AG09309 (cell line): ENCODE measurements around the gene COPS8.

ENCODE experiments used
- DNase-seq: peaks from one replicate; pipeline ENCODE4 v3.0.0-alpha.2; 2010; ENCODE audit warnings: low read depth
- H3K4me3 ChIP-seq: 2 replicates; pipeline ENCODE4 v1.5.1; 2011; ENCODE audit warnings: mild to moderate bottlenecking, low read depth, low read length, moderate library complexity; ENCODE audit not compliant: control insufficient read depth
- TF ChIP-seq, protein P1 (sequence below): IDR thresholded peaks from 2 replicates; pipeline ENCODE4 v1.5.1; 2011; ENCODE audit warnings: mild to moderate bottlenecking, low read depth, low read length, inconsistent platforms; ENCODE audit not compliant: insufficient read depth, control insufficient read depth; ENCODE audit errors: missing control alignments

Gene COPS8

DNA sequence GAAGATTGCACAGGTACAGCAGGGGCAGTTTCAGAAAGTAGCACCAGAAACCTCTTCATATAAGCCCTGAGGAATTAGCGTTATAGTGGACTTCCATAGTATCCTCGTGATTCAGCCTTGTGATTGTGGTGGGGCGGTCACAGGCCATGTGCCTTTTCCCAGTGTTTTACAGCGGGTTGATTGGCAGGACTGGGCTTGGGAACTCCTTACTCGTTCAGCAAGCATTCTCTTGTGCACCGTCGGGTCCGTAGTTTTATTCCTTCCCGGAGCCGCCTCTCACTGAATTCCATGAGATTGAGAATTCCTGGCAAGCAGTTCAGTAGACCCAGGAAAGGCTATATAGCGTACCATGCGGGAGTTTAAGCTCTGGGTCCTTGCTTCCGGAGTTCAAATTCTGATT, 5.2 kb downstream of the COPS8 start:
- H3K4me3 ChIP-seq = no peak overlapping the region
- DNase-seq = no peak
- TF ChIP-seq, protein P1, sequence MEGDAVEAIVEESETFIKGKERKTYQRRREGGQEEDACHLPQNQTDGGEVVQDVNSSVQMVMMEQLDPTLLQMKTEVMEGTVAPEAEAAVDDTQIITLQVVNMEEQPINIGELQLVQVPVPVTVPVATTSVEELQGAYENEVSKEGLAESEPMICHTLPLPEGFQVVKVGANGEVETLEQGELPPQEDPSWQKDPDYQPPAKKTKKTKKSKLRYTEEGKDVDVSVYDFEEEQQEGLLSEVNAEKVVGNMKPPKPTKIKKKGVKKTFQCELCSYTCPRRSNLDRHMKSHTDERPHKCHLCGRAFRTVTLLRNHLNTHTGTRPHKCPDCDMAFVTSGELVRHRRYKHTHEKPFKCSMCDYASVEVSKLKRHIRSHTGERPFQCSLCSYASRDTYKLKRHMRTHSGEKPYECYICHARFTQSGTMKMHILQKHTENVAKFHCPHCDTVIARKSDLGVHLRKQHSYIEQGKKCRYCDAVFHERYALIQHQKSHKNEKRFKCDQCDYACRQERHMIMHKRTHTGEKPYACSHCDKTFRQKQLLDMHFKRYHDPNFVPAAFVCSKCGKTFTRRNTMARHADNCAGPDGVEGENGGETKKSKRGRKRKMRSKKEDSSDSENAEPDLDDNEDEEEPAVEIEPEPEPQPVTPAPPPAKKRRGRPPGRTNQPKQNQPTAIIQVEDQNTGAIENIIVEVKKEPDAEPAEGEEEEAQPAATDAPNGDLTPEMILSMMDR = no peak

GRCh38 chr2:237091779-237092436, 6.2 kb downstream of the COPS8 start:
- TF ChIP-seq, protein P1 = no peak
- H3K4me3 ChIP-seq = no peak overlapping the region
- no peak for DNase-seq

DNA sequence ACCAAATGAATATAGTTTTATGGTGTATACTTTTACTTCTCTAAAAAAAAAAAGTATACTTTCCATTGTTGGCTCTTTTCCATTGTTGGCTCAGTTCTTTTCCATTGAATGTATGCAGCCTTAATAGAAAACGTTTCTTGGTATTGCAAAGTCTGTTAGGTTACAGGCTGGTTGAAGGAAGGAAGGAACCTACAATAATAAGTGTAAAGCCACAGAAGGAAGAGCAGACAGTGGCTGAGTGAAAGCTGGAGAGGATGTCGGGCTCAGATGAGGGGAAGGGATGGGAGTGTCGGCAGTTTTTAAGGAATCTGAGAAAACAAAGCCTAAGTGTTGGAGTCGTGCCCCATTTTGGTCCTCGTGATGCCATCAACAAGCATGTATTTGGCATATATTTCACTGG, 6.8 kb downstream of the COPS8 start:
- H3K4me3 ChIP-seq = no peak overlapping the region
- DNase-seq = no peak
- TF ChIP-seq, protein P1 = no peak

GRCh38 chr2:237092920-237093781, 7.5 kb downstream of the COPS8 start:
- DNase-seq = no peak
- TF ChIP-seq, protein P1 = peak; percentile 65

DNA sequence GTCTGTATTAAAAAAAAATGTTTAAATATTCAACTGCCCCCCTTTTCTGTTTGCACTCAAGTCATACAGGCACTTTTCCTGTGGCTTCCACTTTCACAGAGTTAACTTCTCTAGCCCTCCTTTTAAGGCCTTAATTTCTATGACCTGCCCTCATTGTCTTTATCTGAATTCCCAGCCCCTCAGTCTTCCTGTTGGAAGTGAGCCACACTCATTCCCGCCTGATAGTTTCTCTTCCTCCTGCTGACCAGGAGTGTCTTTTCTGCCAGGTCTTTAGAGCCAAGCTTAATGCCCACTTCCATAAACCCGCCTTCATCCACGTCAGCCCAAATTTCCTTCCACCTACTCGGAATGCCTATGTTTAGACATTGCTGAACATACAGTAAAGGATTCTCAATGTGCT, 10.5 kb downstream of the COPS8 start:
- TF ChIP-seq, protein P1 = no peak
- no peak overlapping the region for H3K4me3 ChIP-seq
- no peak for DNase-seq

More at GRCh38 chr2:237092920-237093781, 7.5 kb downstream of the COPS8 start:
- H3K4me3 ChIP-seq = no peak overlapping the region

DNA sequence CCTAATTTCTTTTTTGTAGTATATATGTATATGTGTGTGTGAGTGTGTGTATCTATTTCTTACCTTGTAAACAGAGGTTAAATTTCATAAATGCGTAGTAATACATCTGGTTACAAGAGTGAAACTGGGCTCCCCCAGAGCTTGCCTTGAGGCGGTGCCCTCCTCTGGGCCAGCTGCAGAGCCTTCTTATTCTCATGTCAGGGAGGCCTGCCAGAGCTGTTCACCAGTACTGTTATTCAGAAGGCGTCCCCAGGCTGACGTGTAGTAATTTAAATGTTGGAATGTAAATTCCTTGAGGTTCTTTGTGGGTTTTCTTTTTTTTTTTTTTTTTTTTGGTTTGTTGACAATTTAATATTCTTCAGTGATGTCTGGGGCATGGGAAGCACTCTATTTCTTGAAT, 11.2 kb downstream of the COPS8 start:
- H3K4me3 ChIP-seq = no peak overlapping the region
- TF ChIP-seq, protein P1 = no peak
- DNase-seq = no peak
